ENCODE measurements around the gene MYL12A. TPM values are rescaled to one million over a fixed set of nuclear protein-coding genes. Genes with fewer than 3 reads are reported as not detected.

Gene MYL12A
- total RNA-seq, 1 experiment from 2014 or later, result 1,097 TPM

DNA sequence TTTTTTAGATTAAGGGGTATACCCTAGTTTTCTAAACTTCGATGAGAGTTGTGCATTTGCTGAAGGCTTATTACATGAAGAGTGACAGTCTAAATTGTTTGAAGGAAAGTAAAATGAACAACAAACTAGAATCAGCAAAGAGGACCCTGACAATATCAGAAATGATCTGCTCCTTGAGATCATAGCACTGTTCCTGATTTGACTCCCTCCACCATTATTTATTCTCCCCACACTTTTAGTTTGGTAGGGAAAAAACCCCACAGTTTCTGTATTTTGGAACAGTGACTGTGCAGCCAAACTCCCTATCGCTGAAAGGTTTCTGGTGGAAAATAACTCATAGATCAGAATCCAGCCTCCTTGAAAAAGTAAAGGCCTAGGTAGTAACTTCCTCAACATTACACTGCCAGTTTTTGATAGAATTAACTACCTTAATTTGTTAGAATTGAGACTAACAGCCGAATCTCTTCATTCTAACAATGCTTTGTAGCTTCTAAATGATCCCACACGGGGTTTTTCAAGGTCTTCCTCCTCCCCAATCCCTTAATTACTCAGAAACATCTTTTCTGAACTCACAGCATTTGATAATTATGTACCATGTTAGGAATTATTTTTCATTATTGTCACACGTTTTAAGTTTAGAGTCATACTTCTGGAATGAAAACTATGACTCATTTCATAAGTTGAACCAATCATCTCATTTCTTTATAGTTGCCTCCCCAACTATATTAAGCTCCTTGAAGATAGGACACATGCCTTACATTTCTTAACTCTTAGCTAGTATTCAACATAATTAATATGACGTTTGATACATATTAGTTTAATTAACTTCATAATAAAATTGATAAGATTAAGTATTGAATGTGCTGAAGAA is 2.9 kb downstream of the MYL12A start:
- in situ Hi-C loops (cut with HindIII; ENCODE audit: low sequenced_read_pairs), result no loop called here
- DNase-seq (ENCODE audit: low spot score), result no peak

DNA sequence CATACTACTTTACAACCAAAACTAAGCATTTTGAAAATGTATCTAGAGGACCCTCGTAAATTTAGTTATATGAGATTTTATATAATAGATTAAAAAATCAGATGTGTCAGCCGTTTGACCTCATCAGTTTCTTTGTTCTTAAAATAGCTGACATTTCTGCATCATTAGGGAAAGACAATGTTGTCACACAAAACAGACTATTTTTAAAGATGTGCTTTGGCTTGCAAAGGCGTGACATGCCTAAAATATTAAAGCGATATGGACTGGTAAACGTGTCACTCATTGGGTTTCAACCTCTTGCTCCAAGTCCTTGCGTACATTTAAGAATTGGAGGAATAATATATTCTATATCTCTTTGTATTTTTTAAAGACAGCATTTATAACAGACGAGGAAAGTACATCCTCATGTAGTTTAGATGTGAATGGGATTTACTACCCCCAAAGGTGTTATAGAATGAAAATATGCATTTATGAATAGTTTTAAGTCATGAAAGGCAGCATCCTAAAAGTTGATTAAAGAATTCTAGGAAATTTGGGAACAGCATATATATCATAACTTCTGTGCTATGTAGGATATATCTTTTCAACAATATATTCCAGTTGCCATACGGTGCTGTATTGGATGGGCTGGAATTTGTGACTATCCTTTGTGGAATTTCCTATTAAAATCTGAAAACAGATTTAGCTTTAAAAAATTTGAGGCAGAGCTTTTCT is 3.8 kb downstream of the MYL12A start:
- in situ Hi-C loops (cut with HindIII; ENCODE audit: low sequenced_read_pairs), result no loop called here
- DNase-seq (ENCODE audit: low spot score), result no peak

DNA sequence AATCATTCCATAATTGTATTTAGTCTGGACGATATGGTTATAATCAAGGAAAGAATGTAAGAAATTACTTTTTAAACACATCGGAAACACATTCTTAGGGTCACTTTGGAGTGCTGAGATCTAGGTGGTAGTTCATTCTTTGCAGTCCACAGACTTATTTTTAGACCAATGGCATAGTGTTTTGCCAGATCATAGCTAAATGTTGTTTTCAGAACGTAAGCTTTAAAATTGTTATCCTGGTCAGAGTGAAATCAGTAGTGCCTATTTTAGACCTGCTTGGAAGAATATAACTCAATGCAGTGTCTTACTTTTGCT is 4.3 kb downstream of the MYL12A start:
- DNase-seq (ENCODE audit: low spot score), result no peak
- in situ Hi-C loops (cut with HindIII; ENCODE audit: low sequenced_read_pairs), result no loop called here

DNA sequence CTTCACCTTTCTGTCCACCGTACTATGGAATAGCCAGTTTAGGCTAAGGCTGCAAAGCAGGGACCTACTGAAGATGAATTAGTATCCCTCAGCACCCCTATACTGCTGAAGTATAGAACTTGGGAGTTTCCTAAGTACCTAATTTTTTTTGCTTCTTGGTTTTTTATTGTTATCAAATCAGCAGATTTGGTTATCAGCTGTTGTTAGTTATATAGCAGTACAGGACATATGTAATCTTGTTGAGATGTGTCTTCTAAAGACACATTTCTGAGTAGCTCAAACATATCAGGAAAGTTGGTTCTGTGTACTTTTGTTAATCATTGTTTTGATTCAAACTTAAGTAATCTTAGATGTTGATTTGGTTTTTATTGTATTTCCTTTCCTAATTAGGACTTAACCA is 5.2 kb downstream of the MYL12A start:
- no peak for DNase-seq (ENCODE audit: low spot score)
- in situ Hi-C loops (cut with HindIII; ENCODE audit: low sequenced_read_pairs), result no loop called here

DNA sequence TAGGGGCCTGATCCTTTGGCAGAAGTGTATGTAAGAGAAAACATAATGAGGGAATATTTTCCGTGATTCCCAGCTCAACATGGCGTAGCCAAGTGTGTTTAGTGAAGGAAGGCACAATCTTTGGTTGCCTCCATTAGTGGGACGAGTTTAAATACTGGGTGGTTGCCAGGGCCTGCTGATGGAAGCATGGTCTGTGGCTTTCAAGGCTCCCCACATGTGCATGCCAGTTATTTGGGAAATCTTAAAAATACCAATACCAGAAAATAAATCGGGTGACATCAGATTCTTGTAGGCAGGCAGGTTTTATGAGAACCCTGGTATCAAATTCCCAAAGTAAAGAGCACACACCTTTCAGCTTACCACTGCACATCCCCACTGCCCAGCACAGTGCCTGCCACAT is 7.1 kb downstream of the MYL12A start:
- no peak for DNase-seq (ENCODE audit: low spot score)
- in situ Hi-C loops (cut with HindIII; ENCODE audit: low sequenced_read_pairs), result no loop called here

DNA sequence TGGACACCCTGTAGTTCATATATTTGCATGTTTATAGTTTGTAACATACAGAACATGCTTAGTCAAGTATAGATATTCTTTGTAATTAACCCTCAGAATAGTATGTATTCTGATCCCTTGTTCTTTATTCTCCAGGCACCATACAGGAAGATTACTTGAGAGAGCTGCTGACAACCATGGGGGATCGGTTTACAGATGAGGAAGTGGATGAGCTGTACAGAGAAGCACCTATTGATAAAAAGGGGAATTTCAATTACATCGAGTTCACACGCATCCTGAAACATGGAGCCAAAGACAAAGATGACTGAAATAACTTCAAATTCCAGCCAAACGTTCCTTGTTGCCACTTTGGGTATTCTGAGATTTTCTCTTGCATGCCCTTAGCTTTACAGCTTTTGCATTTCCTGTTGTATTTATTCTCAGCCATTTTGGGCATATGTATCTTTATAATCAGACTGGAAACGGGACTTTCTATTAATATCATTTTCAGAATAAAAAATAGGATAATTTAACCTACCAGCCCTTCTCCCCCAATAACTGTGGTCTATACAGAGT is 8.1 kb downstream of the MYL12A start:
- in situ Hi-C loops (cut with HindIII; ENCODE audit: low sequenced_read_pairs), result no loop called here
- DNase-seq (ENCODE audit: low spot score), result no peak

DNA sequence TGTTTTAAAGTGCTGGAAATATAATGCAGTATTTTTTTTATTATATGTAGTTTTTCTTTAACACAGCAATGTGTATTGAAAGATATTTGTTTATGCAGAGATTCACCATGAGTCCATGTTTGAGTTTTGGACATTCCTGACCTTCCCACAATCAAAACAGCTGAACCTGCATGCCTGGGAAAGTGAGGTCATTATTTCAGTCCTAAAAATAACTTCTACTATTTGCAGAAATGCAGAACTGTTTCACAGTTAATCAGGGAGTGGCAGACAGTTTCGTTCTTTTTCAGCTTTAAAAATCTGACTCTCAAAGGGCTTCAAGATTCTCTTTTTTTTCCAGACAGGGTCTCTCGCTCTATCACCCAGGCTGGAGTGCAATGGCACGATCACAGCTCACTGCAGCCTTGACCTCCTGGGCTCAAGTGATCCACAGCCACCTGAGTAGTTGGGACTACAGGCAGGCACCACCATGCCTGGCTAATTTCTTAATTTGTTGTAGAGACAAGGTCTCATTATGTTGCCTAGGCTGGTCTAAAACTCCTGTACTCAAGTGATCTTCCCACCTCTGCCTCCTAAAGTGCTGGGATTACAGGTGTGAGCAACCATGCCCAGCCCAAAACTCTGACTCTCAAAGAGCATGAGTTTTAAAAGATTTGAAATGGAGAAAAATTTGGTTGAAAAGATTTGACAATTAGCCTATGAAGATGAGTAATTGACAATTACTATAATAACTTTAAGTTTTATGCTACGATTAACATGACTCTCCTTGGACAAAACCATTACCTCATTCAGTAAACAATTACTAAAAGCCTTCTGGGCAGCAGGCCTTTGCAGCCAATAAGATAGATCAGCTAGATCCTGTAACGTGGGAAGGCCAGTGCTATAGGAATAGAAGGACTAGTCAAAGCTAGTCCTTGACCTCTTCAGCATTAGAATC is 9.4 kb downstream of the MYL12A start:
- in situ Hi-C loops (cut with HindIII; ENCODE audit: low sequenced_read_pairs), result no loop called here
- no peak for DNase-seq (ENCODE audit: low spot score)

DNA sequence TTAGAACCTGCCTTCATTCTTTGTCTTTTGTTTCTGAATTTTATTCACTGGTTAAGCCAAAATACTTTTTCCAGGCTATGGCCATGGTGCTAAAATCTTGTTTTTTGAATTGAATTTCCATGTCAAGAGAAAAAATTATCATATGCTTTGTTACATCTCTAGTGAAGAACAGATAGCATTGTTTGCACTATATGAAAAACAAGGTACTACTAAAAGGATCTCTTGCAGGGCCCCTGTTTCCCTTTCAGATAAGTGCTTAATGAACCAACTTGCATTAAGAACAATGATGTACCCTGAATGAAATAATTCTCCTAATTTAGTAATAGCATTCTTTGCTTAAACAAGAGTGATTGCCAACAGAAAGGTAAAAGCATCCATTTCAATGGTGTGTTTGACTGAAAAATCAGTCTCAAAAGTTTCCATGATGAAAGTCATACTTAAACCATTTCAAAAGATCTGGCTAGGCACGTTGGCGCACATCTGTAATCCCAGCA is 10.1 kb downstream of the MYL12A start:
- in situ Hi-C loops (cut with HindIII; ENCODE audit: low sequenced_read_pairs), result no loop called here

DNA sequence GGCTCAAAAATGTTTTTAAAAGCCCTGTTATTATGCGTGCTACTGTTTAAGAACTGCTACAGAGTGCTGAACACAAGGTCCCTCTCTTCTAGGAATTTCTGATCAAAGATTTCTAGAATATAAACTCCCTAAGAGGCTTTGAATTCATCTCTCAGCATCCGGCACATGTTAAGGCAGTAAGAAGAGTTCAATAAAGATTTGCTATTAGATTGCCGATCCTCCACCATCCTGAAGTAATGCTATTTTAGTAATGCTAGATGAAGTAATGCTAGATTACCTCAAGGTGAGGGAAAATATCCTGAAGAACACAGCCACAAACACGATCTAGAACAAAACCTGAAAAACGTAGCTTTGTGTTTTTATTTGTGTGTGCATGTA is 13.4 kb downstream of the MYL12A start:
- no peak for DNase-seq (ENCODE audit: low spot score)
- in situ Hi-C loops (cut with HindIII; ENCODE audit: low sequenced_read_pairs), result no loop called here

More for the DNA sequence above, 10.1 kb downstream of the MYL12A start:
- no peak for DNase-seq (ENCODE audit: low spot score)

DNA sequence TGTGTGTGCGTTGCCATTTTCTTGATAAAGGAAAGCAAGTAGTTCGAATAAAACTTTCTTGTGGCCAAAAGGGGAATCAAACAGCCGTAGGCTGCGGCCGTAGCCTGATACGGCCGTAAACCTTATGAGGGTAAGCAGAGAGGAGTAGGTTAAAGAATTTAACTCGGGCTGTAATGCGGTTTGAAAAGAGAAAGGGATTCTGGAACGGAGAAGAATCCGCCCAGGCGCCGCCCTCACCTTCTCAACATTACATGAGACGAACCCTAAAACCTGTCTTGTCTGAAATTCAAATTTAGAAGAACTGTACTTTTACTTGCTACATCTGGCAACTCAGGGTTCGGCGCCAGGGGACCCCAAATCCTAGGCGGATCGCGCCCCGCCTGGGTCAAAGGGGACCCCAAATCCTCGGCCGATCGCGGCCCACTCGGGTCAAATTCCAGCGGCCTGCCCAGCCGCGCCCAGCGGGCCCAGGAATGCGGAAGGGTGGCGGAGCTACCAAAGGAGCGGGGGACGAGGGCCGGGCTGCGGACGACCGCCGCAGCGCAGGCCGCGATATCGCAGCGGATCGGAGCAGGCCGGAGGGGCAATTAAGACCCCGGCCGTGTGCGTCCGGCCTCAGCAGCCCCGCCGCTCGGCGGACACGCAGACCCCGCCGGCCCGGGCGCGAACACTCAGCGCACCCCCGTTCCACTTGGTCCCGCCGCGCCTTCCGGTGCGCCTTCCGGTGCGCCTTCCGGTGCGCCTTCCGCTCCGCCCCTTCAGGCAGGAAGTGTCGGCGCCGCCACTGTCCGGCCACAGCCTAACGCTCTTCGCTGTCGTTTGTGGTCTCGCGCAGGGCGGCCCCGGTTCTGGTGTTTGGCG is 14.0 kb downstream of the MYL12A start, which contains the start of gene MYL12B:
TSS of gene MYL12B (plus strand) at position 761 of the 861 bp plus-strand sequence. CDS start 10,766 bp downstream, outside the sequence.
- in situ Hi-C loops (cut with HindIII; ENCODE audit: low sequenced_read_pairs), result no loop called here
- peak; percentile 76 for DNase-seq (ENCODE audit: low spot score)

DNA sequence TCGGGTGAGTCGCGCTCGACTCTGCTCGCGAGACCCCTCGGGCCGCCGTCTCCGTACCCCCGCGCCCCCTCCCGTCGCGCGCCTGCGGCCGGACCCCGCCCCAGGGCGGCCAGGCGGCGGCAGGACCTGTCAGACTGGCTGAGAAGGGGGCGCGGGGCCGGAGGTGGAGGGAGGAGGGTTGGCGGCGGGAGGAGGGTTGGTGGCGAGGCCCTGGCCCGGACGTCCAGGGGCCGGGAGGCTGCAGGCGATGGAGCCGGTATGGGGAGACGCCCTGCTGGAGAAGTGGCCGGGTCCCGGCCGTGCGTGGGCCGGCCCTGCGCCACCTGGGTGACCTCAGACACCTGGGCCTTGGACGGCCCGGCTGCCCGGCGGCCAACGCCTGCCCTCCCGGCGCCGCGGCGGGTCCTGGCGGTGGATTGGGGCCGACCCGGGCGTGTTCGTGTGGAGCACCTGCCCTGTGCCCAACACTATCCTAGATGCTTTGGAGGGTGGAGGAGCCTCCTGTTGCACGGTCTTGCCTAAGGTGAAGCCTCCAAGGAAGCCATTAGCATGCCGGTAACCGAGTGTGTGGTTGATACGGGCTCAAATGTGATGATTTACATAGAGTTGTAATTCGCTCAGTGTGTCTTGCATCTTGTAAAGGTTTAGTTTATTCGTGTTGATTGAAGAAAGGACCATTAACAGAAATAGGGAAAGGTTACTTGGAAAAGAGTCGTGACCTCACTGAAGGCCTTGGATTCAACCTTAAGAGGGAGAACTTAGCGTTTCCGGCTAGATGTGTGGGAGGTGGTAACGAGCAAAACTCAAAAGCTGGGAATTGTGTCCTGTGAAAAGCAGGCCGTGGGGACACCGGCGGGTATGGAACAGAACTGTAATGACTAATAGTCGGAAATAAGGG is 14.9 kb downstream of the MYL12A start:
- no peak for DNase-seq (ENCODE audit: low spot score)
- in situ Hi-C loops (cut with HindIII; ENCODE audit: low sequenced_read_pairs), result no loop called here

DNA sequence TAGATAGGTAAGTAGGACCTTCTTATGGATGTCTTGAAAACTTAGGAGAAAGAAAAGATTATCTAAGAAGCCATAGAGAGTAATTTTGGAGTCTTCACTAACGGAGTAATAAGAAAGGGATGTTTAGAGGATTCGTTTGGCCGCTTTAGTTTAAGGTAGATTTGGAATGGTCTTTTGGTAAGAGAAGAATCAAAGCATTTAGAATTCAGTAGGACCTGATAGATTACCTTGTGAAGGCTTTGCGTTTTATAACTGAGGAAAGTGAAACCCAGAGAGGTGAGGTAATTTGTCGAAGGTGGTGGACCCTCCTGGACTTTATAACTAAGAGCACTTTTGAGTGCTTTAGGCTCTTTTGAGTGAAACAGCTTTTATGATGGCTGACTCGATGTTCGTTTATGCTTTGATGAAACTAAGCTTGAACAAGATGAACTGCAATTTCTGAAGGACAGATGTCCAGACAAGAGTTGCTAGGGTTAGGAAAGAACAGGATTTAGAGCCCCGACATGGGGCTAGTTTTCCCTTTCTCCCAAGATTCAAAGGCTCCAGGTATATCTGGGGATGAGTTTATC is 15.6 kb downstream of the MYL12A start:
- in situ Hi-C loops (cut with HindIII; ENCODE audit: low sequenced_read_pairs), result no loop called here
- DNase-seq (ENCODE audit: low spot score), result no peak

DNA sequence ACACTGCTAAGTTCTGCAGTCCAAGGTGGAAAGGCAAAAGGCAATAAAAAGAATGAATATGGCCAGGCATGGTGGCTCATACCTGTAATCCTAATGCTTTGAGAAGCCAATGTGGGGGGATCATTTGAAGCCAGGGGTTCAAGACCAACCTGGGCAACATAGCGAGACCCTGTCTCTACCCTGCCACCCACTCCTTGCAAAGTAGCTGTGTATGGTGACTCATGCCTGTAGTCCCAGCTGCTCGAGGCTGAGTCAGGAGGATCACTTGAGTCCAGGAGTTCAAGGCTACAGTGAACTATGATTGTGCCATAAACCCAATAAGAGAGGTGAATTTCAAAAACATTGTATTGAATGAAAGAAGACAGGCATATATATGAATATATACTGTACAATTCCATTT is 16.8 kb downstream of the MYL12A start:
- in situ Hi-C loops (cut with HindIII; ENCODE audit: low sequenced_read_pairs), result no loop called here
- DNase-seq (ENCODE audit: low spot score), result no peak

DNA sequence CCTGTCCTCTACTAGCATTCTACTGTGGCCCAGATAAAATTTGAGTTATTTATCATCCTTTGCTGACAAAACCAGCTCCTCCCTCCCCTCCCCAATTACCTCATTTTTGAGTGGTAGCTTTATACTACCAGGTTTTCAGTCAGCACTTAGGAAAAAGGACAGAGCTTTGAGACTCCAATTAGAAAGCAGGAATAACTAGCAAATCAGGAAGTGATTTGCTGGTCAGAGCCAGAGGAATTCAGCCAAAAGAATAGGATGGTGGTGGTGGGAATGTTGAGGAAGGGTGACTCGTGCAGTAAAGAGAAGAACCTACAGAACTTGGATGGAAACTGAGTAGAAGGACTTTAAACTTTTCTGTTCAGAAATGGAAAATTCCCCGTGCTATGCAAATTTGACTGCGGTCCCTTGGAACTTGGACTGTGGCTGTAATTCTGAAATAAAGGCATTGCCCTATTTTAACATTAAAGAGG is 18.0 kb downstream of the MYL12A start:
- in situ Hi-C loops (cut with HindIII; ENCODE audit: low sequenced_read_pairs), result no loop called here
- DNase-seq (ENCODE audit: low spot score), result no peak

DNA sequence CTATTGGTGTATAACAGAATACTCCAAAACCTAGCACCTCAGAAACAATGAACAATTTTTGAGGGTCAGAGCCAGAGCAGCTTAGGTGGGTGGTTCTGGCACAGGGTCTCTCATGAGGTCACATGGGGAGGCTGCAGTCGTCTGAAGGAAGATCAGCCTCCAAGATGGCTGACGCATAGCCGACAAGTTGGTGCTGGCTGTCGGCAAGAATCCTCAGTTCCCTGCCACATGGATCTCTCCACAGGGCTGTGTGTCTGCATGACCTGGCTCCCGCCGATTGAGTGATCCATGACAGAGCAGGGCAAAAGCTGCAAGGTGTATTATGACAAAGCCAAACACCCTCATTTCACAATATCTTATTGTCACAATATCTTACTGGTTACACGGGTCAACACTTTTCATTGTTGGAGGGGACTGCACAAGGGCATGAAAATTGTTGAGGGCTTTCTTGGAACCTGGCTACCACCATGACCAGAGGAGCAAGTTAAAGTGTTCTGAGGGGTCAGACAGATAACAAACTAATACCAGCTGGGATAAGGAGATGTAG is 18.5 kb downstream of the MYL12A start:
- in situ Hi-C loops (cut with HindIII; ENCODE audit: low sequenced_read_pairs), result no loop called here
- peak; percentile 24 for DNase-seq (ENCODE audit: low spot score)

DNA sequence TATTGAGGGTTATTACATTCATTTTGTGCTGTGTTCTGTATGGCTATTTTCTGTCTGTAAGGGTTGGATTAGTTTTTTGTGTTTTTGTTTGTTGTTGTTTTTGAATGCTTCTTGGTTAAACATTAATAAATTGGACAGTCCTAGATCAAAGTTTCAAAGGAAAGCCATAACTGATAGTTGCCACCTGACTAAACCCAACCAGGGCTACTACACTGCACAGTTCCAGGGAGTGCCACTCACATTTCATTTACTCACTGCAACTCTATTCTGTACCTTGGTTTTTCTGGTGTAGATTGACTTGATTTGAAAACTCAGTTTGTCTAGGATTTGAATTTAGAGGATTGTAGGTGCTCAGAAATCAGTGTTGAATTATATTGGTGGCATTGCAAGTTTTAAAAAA is 20.7 kb downstream of the MYL12A start:
- in situ Hi-C loops (cut with HindIII; ENCODE audit: low sequenced_read_pairs), result no loop called here
- no peak for DNase-seq (ENCODE audit: low spot score)

All from G401 (cell line).